Duodenal mucosa (tissue), 2 donors: ENCODE measurements around the gene PKNOX2.

ENCODE experiments used
- H3K27ac ChIP-seq: one replicate; pipeline ENCODE4 v1.7.0; 2013; ENCODE audit warnings: low read depth, low read length
- H3K27me3 ChIP-seq, 2 donors: one replicate each; pipeline ENCODE4 v1.7.0; 2013; ENCODE audit warnings: low read length in 2 of 2, control low read depth in 1 of 2; ENCODE audit not compliant: insufficient read depth in 2 of 2, control insufficient read depth in 1 of 2
- H3K36me3 ChIP-seq, 2 donors: one replicate each; pipeline ENCODE4 v1.7.0; 2013; ENCODE audit warnings: low read length in 2 of 2, control low read depth in 1 of 2; ENCODE audit not compliant: insufficient read depth in 2 of 2, control insufficient read depth in 1 of 2
- H3K4me1 ChIP-seq, 2 donors: one replicate each; pipeline ENCODE4 v1.7.0; 2013; ENCODE audit warnings: low read length in 2 of 2, control low read depth in 1 of 2; ENCODE audit not compliant: insufficient read depth in 2 of 2, control insufficient read depth in 1 of 2
- H3K4me3 ChIP-seq, 2 donors: one replicate each; pipeline ENCODE4 v1.7.0; 2013; ENCODE audit warnings: low read length in 2 of 2, low read depth in 1 of 2
- H3K9ac ChIP-seq, 2 donors: one replicate each; pipeline ENCODE4 v1.7.0; 2013; ENCODE audit warnings: low read length in 2 of 2, low read depth in 1 of 2
- H3K9me3 ChIP-seq, 2 donors: one replicate each; pipeline ENCODE4 v1.7.0; 2013; ENCODE audit warnings: low read length in 2 of 2, control low read depth in 1 of 2; ENCODE audit not compliant: control insufficient read depth in 1 of 2

Gene PKNOX2

DNA sequence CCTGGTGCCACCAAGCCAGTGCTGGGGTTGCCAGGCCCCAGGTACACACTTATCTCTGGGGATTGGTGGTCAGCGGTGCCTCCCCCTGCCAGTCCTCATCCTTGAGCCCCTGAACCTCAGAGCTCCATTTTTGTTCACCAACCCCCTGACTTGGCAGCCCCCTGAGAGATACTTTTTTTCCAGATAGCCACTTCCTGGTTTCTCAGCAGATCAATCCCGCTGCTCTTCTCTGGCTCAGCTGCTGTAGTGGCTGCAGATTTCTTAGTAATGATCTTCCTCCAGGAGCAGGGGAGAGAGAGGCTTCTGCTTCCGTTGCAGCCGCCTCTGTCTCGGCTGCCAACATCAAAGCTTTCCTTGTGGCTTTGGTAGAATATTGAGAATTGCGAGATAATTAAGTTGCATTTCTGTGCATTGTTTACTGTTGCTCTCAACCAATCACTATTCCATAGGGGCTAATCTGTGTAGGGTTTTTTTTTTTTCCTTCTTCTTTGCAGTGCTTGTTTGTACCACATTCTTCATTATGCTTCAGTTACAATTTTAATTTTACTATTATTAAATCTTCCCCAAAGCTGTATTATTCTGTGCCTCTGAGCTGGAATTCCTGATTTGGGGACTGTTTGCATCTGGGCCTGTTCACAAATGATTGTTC, 92.1 kb downstream of the PKNOX2 start:
- Histone ChIP-seq H3K36me3 (no peaks in the 10 kb centered on the region), H3K27ac (no peak overlapping the region), H3K4me3 (no peak overlapping the region), H3K4me1 (peaks cover 0 to 5% of the 10 kb centered on the region in 2 donors), H3K9me3 (no peaks in the 10 kb centered on the region), H3K27me3 (no peaks in the 10 kb centered on the region), H3K9ac (no peak overlapping the region)

DNA sequence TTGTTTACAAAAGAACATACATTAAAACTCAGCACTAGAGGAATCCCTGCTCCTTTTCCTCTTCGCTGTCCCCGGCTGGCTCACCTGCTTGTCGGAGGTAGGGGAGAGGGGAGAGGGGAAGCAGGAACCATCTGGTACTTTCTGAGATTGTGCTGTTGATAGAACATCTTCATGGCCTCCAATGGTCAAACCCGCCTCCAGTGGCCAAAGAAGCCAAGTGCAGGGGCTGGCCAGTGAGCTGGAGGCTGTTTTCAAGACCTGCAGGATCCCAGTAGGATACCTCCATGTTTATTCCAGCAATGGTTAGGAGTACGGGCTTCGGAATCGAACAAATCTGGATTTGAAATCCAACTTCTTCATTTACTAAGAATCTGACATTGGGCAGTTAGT, 92.6 kb downstream of the PKNOX2 start:
- H3K4me3 ChIP-seq: no peak overlapping the region
- no peak overlapping the region for H3K9ac ChIP-seq
- peaks cover 4 to 5% of the 10 kb centered on the region in 2 donors for H3K27me3 ChIP-seq
- H3K27ac ChIP-seq: no peak overlapping the region
- H3K9me3 ChIP-seq: no peaks in the 10 kb centered on the region
- peaks cover 0 to 5% of the 10 kb centered on the region in 2 donors for H3K4me1 ChIP-seq
- H3K36me3 ChIP-seq: no peaks in the 10 kb centered on the region

DNA sequence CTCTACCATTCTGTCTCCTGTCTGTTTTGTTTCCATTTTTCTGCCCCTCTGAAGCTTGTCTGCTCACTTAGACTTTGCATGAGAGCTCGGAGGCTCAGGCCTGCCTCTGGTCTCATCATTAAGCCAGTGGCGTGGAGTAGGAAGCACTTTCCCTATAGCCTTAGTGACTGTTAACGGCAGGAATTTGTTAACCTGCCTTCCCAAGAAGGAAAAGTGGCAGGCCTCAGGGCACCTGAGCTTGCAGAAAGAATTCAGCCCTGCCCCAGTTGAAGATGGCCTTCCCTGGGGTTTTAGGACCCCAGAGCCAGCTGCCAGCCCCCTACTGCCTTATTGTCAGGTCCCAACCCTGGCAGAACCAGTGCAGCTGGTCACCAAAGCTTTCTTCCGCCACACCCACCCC, 93.2 kb downstream of the PKNOX2 start:
- H3K27ac ChIP-seq: no peak overlapping the region
- H3K9ac ChIP-seq: no peak overlapping the region
- H3K4me3 ChIP-seq: no peak overlapping the region
- no peaks in the 10 kb centered on the region for H3K9me3 ChIP-seq
- peaks cover 9 to 10% of the 10 kb centered on the region in 2 donors for H3K27me3 ChIP-seq
- no peaks in the 10 kb centered on the region for H3K36me3 ChIP-seq
- H3K4me1 ChIP-seq: peaks cover 2 to 9% of the 10 kb centered on the region in 2 donors

DNA sequence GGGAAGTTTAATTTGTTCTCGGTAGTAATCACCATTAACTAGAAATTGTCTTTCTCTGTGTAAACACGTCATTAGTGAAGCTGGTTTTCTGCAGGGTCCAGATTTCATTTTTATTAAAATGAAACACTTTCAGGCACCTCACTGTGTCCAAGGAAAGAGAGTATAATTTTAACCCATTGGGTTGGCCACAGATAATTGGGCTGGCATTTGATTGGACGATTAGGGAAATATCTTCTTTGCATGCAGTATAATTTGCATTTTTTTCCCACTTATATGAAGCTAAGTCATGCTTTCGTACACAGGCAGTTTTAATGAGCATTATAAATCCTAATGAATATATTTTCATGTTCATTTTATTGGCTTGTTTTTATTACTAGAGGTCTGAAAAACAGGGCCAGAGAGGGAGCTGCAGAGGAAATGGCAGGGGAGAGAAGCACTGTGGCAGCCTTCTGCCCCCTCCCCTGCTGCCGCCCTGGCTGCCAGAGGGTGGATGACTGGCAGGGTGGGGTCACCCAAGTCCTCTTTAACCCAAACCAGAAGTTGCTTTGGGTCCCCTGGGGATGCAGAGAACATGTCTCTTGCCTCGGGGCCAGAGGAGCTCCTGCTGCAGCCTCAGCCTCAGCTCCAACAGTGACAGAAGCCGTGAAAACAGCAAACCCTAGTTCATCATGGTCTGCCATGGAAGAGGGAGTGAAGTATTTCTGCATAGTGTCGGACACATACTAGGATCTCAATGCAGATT, 93.9 kb downstream of the PKNOX2 start:
- Histone ChIP-seq H3K9ac (no peak overlapping the region), H3K4me3 (no peak overlapping the region), H3K4me1 (peaks cover 6 to 11% of the 10 kb centered on the region in 2 donors), H3K27ac (no peak overlapping the region), H3K27me3 (peaks cover 16% of the 10 kb centered on the region in 2 donors), H3K9me3 (no peaks in the 10 kb centered on the region), H3K36me3 (no peaks in the 10 kb centered on the region)

DNA sequence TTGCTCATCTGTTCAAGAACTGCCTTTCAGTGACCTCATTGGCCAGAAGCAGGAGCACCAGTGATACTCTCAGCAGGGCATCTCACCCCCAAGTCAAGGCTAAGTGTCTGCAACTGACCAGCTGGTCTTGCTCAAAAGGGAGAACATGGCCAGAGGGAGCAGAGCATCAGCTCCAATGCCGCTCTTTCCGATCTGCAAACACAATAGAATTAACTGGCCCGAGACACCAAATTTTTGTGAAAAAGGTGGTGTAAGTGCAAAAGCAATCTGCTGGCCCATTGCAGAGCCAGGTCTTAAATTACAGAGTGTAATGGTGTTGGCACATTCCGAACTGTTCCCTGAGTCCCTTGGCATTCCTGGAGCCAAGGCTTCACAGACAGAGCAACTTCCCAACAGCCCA, 97.0 kb downstream of the PKNOX2 start:
- Histone ChIP-seq H3K4me1 (peaks cover 6% of the 10 kb centered on the region in 2 donors), H3K9ac (no peak overlapping the region), H3K36me3 (no peaks in the 10 kb centered on the region), H3K27me3 (peaks cover 17 to 19% of the 10 kb centered on the region in 2 donors), H3K4me3 (no peak overlapping the region), H3K9me3 (no peaks in the 10 kb centered on the region), H3K27ac (no peak overlapping the region)

DNA sequence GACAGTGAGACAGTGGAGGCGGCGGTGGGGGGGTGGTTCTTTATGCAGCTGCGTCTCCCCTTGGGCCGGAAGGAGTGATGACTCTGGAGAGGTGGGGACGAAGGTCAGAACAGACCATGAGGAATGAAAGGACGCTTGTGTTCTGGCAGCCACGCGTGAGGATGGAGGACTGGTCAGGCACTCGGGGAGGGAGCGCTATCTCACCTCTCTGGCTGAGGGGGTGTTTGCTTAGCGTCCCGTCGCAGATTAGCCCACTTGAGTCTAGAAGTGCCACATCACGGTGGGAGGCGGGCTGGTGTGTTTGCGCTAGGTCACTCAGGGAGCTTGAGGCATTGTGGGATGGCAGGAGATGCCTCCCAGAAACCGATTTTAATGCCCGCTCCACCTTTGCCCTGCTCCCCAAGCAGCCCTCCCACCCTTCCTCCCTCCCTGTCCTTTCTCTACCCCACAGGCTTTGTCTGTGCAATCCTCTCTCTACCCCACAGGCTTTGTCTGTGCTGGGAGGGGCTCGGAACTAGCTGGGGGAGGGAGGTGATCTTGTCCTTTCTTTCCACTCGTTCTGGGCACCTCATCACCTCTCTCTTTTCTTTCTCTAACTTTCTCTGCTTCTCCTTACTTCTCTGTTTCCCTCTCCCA, 97.8 kb downstream of the PKNOX2 start:
- Histone ChIP-seq H3K4me1 (peaks cover 6% of the 10 kb centered on the region in 2 donors), H3K9me3 (no peaks in the 10 kb centered on the region), H3K27ac (no peak overlapping the region), H3K4me3 (no peak overlapping the region), H3K9ac (no peak overlapping the region), H3K36me3 (no peaks in the 10 kb centered on the region), H3K27me3 (peaks cover 17 to 19% of the 10 kb centered on the region in 2 donors)

DNA sequence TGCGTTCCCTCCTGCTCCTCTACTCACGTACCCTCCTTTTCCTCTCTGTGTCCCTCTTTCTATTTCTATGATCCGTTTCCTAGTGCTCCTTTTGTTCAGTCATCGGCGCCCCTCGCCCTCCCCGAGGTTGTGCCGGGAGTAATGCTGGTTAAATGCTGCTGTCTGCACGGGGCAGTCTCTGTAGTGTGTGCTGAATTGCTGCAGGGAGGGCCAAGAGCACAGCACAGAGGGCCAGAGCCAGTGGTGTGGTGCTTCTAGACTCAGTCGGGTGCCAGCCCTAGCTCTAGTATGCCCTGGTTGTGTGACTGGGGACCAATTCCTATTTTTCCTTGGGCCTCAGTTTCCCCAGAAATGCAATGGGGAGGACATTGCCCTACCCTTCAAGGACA, 98.3 kb downstream of the PKNOX2 start:
- no peaks in the 10 kb centered on the region for H3K36me3 ChIP-seq
- peaks cover 17 to 19% of the 10 kb centered on the region in 2 donors for H3K27me3 ChIP-seq
- H3K9ac ChIP-seq: no peak overlapping the region
- H3K4me3 ChIP-seq: no peak overlapping the region
- H3K9me3 ChIP-seq: no peaks in the 10 kb centered on the region
- H3K27ac ChIP-seq: peak overlapping the region; percentile 32
- H3K4me1 ChIP-seq: peaks cover 6% of the 10 kb centered on the region in 2 donors

DNA sequence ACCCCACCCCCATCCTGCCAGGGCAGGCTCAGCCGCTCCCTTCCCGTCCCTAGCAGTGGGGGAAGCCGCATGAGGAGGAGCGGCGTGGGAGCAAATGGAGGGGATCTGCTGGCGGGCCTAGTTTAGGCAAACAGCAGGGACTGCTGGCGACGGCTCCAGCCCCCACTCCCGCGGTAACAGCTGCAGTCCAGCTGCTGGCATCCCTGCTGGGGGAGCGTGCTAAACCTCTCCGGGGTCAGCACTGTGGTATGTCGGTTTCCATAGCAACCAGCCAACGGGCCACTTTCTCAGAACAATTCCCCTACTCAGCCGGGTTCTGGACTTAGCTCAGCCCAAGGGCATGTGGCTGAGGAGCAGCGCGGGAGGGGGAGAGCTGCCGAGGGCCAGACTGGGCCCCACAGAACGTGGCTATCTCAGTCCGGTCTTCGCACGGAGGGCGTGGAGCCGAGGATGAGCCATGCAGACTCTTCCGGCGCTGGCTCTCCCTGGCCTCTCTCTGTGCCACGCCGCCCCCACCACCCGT, 98.8 kb downstream of the PKNOX2 start:
- Histone ChIP-seq H3K27ac (peak overlapping the region; percentile 32), H3K9me3 (no peaks in the 10 kb centered on the region), H3K9ac (no peak overlapping the region), H3K4me3 (no peak overlapping the region), H3K27me3 (peaks cover 17 to 19% of the 10 kb centered on the region in 2 donors), H3K4me1 (peaks cover 6% of the 10 kb centered on the region in 2 donors), H3K36me3 (no peaks in the 10 kb centered on the region)

DNA sequence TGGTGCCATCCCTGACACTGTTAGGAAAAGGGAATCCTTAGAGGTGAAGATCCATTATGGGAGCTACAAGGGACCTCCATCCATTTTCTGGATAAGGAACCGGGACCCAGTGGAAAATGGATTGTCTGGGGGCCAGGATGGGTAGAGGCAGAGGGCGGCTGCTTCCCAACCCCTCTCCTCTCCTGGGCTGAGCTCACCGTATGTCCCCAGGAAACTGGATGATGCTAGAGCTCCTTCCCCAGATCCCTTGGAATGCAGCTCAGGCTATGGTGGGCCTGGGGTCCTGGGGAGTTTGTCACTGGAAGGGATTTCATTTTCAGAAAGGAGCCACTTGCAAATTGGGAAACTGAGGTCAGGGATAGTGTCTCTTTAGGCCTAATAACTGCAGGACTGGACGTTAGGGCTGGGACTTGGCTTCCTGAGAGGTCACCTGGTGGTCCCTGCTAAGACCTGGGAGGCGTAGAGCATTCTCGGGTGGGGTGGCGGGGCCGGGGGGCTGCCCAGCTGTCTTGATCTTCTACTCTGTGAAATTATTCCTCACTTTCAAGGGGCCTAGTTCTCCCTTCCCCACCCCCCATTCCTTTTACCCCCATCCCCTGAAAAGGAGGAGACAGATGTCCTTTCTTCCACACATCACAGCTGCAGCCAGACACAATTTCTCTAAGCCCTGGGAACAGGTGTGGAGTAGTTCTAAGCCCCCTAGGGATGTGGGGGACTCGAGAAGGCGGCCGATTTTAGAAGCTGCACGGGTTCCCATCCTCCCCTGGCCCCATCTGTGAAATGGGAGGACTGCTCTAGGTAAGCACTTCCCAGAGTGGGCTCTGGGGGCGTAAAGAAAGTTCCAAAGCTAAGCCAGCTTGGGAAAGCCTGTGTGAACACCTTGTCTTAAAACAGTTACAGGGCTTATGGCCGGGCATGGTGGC, 99.8 kb downstream of the PKNOX2 start:
- no peaks in the 10 kb centered on the region for H3K9me3 ChIP-seq
- no peaks in the 10 kb centered on the region for H3K36me3 ChIP-seq
- no peak overlapping the region for H3K4me3 ChIP-seq
- peaks cover 17 to 19% of the 10 kb centered on the region in 2 donors for H3K27me3 ChIP-seq
- peaks cover 6% of the 10 kb centered on the region in 2 donors for H3K4me1 ChIP-seq
- H3K27ac ChIP-seq: no peak overlapping the region
- H3K9ac ChIP-seq: no peak overlapping the region
